Measurements from ENCODE around the gene COX6A2.

GRCh38 chr16:31423801-31424200 is 4.4 kb downstream of the COX6A2 start:
- TF ChIP-seq, protein P1, sequence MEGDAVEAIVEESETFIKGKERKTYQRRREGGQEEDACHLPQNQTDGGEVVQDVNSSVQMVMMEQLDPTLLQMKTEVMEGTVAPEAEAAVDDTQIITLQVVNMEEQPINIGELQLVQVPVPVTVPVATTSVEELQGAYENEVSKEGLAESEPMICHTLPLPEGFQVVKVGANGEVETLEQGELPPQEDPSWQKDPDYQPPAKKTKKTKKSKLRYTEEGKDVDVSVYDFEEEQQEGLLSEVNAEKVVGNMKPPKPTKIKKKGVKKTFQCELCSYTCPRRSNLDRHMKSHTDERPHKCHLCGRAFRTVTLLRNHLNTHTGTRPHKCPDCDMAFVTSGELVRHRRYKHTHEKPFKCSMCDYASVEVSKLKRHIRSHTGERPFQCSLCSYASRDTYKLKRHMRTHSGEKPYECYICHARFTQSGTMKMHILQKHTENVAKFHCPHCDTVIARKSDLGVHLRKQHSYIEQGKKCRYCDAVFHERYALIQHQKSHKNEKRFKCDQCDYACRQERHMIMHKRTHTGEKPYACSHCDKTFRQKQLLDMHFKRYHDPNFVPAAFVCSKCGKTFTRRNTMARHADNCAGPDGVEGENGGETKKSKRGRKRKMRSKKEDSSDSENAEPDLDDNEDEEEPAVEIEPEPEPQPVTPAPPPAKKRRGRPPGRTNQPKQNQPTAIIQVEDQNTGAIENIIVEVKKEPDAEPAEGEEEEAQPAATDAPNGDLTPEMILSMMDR (conservative IDR thresholded peaks at IDR 0.05; ENCODE audit: low read length), result no peak
- TF ChIP-seq EZH2phosphoT487 (IDR thresholded peaks at IDR 0.05; ENCODE audit: borderline replicate concordance), result no peak
